Measurements from ENCODE around the gene CASTOR1.
A peak's percentile ranks its signal among the peaks of the same experiment; 100 is the strongest.

The CASTOR1 gene

GRCh38 chr22:30262112-30262511 is 27.2 kb downstream of the CASTOR1 start:
- DNase-seq: peak; percentile 8

GRCh38 chr22:30261134-30261533 is 28.2 kb downstream of the CASTOR1 start:
- peak; percentile 71 for DNase-seq

- peak; percentile 12 for DNase-seq
Measured at GRCh38 chr22:30260682-30261081, 28.6 kb downstream of the CASTOR1 start.

- DNase-seq: peak; percentile 9
Measured at GRCh38 chr22:30260276-30260675, 29.0 kb downstream of the CASTOR1 start.

GRCh38 chr22:30254314-30254713 is 35.0 kb downstream of the CASTOR1 start:
- DNase-seq: peak; percentile 40

- DNase-seq: peak; percentile 63
Measured at GRCh38 chr22:30253205-30253852, 36.0 kb downstream of the CASTOR1 start.

- DNase-seq: peak; percentile 57
Measured at GRCh38 chr22:30252411-30253204, 36.7 kb downstream of the CASTOR1 start.

GRCh38 chr22:30251711-30252110 is 37.6 kb downstream of the CASTOR1 start:
- DNase-seq: no peak

GRCh38 chr22:30250661-30251267 is 38.5 kb downstream of the CASTOR1 start:
- DNase-seq: no peak

- DNase-seq: no peak
Measured at GRCh38 chr22:30250039-30250565, 39.2 kb downstream of the CASTOR1 start.

- DNase-seq: no peak
Measured at GRCh38 chr22:30249049-30250038, 40.0 kb downstream of the CASTOR1 start.

- DNase-seq: no peak
Measured at GRCh38 chr22:30248484-30248883, 40.8 kb downstream of the CASTOR1 start.

- DNase-seq: peak; percentile 57
Measured at GRCh38 chr22:30247974-30248373, 41.3 kb downstream of the CASTOR1 start.

- peak; percentile 48 for DNase-seq
Measured at GRCh38 chr22:30247561-30247960, 41.7 kb downstream of the CASTOR1 start.

- no peak for DNase-seq
Measured at GRCh38 chr22:30246814-30247376, 42.4 kb downstream of the CASTOR1 start.

- peak; percentile 66 for DNase-seq
Measured at GRCh38 chr22:30245985-30246813, 43.1 kb downstream of the CASTOR1 start, which contains the start of gene LIF. LIF (minus strand) TSS chr22:30246759; CDS start chr22:30246695, 64 bp downstream.

- no peak for DNase-seq
Measured at GRCh38 chr22:30245181-30245984, 43.9 kb downstream of the CASTOR1 start.

GRCh38 chr22:30244641-30245040 is 44.7 kb downstream of the CASTOR1 start:
- no peak for DNase-seq

- no peak for DNase-seq
Measured at GRCh38 chr22:30244066-30244465, 45.2 kb downstream of the CASTOR1 start.

GRCh38 chr22:30243661-30244060 is 45.6 kb downstream of the CASTOR1 start:
- no peak for DNase-seq
